T-helper 1 cell (primary cell): Measurements from ENCODE around the gene MYO1F.
"Not testable (repeated sequence)": the region's sequence is repeated elsewhere in the genome, so short reads cannot be mapped to it uniquely, and the experiment has no call there.

Experiments
- DNase-seq, 5 donors: peaks; one replicate each; pipeline ENCODE4 v3.0.0-alpha.2; 2012 to 2020
- total RNA-seq, 4 donors: gene quantifications; one replicate each; lab custom pipeline; 2026; lab: John Stamatoyannopoulos, UW

MYO1F gene
- total RNA-seq: 164 to 288 (median 209) reads per million in 4 donors

DNA sequence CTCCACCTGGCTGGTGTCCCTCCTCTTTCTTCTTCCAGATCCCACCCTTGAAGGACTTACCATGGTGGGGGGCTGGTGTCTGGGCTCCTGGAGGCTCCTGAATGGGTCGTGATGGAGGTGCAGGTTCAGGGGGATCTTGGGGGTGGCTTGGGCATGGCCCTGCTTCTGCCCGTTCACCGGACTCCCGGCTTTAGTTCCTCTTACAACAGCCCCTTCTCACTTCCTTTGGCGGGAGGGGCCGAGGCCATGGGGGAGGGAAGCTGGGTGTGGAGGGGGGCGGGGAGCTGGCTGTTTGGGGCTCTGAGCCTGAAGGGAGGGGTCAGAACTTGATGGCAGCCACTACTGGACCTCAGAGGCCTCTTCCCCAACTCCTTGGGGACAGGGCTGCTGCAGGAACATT is at the start of gene MYO1F:
MYO1F (minus strand) TSS at position 196 of the 400 bp plus-strand sequence; CDS start at position 63, 133 bp downstream.
- peak in 1 of 5 donors; percentile 38 for DNase-seq

DNA sequence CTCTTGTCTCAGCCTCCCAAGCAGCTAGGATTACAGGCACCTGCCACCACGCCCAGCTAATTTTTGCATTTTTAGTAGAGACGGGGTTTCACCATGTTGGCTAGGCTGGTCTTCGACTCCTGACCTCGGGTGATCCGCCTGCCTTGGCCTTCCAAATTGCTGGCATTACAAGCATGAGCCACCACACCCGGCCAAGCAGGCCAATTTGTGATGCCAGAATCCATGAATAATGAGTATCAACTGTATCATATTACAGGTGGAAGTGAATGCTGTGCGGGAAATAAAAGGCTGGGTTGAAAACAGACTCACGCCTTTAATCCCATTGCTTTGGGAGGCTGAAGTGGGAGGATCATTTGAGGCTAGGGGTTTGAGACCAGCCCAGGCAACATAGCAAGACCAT is 49.6 kb upstream of the MYO1F start:
- DNase-seq: no peak

DNA sequence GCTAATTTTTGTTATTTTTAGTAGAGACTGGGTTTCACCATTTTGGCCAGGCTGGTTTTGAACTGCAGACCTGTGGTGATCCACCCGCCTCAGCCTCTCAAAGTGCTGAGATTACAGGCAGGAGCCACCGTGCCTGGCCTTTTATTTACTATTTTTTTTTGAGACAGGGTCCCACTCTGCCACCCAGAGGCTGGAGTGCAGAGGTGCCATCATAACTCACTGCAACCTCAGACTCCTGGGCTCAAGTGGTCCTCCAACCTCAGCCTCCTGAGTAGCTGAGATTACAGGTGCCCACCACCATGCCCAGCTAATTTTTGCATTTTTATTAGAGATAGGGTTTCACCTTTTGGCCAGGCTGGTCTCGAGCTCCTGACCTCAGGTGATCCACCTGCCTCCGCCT is 45.6 kb upstream of the MYO1F start:
- DNase-seq: not testable (repeated sequence)

DNA sequence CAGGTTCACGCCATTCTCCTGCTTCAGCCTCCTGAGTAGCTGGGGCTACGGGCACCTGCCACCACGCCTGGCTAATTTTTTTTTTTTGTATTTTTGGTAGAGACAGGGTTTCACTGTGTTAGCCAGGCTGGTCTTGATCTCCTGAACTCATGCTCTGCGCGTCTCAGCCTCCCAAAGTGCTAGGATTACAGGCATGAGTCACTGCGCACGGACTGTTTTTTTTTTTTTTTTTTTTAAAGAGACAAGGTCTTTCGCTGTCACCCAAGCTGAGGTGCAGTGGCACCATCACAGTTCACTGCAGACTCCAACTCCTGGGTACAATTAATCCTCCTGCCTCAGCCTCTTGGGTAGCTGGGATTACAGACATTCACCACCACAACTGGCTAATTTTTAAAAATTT is 41.5 kb upstream of the MYO1F start:
- DNase-seq: no peak

DNA sequence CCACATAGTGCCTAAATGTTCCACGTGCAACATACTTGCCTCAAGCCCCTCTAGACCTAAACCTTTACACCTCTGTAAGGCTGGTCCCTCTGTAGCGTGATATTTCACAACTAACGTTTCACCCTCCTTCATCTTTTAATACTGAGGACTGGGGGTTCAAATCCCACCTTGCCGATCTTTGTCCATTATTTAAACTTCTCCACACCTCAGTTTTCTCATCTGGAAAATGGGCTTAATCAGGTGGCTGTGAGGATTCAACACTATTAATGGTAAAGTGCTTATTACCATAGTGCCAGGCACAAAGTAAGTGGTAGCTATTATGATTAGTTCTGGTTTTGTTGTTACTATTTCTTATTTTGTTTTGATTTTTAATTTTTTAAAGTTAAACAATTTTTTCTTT is 40.7 kb upstream of the MYO1F start:
- DNase-seq: no peak

DNA sequence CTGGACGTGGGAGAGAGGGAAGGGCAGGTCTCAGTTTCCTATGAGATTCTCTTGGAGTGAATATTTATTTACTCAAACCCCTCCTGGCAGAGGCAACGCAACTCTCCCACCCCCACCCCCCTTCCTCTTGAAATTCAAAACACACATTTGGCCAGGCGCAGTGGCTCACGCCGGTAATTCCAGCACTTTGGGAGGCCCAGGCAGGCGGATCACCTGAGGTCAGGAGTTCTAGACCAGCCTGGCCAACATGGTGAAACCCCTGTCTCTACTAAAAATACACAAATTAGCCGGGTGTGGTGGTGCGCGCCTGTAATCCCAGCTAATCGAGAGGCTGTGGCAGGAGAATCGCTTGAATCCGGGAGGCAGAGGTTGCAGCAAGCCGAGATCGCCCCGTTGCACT is 40.1 kb upstream of the MYO1F start:
- DNase-seq: not testable (repeated sequence)

DNA sequence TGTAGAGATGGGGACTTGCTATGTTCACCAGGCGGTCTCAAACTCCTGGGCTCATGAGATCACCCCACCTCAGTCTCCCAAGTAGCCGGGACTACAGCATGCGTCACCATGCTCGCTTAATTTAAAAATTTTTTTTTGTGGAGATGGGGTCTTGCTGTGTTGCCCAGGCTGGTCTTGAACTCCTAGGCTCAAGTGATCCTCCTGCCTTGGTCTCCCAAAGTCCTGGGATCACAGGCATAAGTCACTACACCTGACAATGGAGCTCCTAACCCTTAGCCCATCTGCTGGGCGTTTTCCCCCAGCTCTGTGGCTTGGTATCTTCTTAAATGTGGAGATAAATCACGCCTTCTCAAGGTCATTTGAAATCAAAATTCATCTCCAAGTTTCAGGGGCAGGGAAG is 39.6 kb upstream of the MYO1F start:
- DNase-seq: no peak

DNA sequence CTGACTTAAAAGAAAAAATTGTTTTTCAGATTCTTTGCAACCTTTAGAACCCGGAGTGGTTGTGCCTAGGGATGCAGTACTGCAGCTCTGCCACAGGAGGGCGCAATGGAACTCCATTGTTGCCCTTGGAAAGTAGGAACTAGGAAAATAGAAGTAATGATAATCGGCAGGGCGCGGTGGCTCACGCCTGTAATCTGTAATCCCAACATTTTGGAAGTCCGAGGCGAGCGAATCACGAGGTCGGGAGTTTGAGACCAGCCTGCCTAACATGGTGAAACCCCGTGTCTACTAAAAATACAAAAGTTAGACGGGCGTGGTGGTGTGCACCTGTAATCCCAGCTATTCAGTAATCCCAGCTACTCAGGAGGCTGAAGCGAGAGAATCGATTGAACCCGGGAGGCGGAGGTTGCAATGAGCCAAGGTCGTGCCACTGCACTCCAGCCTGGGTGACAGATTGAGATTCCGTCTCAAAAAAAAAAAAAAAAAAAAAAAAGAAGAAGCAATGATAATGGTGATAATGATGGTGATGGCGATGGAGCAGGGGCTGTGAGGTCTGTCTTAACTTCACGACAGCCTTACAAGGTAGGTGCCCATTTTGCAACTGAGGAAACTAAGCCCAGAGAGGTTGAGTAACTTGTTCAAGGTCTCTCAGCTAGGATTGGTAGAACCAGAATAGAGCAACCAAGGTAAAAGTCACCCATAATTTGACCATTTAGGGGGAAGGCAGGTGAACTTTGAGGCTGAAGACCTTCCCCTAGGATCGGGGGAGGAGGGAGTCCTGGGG is 38.8 kb upstream of the MYO1F start:
- DNase-seq: peak in 4 of 5 donors; percentile 44 to 51 (median 46)

DNA sequence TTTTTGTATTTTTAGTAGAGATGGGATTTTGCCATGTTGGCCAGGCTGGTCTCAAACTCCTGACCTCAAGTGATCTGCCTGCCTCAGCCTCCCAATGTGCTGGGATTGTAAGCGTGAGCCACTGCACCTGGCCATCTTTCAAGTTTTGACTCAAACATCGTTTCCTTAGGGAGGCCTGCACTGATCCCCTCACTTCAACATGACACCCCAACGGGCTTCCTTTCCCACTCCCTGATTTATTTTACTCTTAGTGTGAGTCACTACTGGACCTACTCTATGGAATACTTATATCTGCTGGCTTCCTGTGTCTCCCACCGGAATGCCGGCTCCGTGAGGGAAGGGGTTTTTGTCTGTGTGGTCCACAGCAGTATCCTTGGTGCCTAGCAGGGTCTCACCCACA is 37.8 kb upstream of the MYO1F start:
- no peak for DNase-seq

DNA sequence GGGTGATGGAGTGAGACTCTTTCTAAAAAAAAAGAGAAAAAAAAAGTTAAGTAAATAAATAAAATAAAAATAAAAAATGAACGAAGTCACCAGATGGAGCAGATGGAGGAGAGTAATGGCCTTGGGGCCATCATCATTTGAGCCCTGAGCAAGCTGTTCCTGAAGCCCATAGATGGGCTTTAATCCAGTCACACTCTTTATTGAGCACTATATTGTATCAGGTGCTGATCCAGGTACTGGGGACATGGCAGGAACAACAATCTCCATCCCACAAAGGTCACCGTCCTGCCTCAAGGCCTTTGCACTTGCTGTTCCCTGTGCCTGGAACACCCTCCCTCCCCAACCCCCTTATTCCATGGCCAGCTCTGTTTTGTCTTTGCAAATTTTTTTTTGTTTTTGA is 37.2 kb upstream of the MYO1F start:
- DNase-seq: no peak

DNA sequence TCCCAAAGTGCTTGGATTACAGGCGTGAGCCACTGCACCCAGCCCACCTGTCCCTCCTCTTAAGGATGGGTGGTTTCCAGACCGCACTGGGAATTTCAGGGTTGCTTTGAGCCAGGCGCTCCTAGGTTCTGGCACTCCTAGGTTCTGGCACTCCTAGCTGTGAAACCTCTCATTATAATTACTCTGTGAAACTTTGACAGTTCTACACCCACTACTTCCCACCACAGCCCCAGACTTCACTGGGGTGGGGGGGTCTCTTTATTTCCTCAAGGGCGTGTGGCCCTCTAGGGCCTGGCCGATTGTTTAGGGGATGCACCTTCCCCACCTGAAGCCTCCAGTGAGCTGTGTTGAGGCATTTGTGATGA is 35.5 kb upstream of the MYO1F start:
- DNase-seq: no peak

DNA sequence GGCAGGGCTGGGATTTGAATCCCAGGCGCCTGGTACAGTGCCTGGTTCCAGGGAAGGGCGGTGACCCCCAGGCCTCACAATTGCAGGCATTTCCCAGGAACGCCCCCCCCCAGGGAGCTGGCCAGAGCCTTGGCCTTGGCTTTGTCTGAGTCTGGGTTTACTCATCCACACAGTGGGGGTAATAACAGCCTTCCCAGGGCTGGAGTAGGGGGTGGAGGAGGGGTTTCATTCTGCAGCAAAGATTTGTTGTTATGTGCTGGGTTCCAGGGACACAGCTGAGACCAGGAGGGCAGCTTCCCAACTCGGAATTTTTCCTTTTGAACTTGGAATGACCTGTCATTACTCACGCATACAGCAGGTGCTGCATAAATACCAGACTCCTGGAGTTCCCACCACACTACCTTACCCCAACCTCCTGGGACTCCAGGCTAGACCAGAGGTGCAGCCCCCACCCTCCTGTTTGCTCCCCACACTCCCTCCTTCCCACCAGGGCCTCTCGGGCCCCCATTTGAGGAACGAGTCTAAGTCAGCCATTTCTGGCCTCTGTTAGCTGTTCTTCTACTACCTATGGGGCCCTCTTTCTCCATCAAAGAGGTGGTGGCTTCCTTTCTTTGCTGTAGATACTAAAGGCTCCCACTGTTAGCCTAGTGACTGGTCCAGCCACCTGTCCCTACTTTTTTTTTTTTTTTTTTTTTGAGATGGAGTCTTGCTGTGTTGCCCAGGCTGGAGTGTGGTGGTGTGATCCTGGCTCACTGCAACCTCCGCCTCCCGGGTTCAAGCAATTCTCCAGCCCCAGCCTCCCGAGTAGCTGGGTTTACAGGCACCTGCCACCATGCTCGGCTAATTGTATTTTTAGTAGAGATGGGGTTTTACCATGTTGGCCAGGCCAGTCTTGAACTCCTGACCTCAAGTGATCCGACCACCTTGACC is 34.9 kb upstream of the MYO1F start:
- DNase-seq: no peak

DNA sequence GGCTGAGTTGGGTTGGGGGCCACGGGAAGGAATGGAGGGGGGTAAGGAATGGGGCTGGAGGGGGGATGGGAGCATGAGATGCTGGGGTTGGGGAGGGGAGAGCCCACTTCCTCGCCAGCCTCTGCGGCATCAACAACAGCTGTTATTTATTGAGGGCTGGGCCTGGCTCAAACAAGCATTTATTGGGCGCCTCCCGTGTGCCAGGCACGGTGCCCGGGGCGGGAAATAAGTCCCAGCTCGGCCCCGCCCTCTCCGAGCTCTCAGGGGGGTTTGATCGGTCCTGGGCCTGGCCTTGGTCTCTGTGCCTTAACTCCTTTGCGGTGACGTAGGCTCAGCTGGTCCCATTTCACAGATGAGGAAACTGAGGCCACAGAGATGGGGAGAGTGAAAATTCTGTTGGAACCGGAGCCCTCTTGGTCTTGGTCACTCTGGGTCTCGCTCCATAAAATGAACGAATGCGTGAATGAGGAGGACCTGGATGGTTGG is 34.2 kb upstream of the MYO1F start:
- DNase-seq: no peak

DNA sequence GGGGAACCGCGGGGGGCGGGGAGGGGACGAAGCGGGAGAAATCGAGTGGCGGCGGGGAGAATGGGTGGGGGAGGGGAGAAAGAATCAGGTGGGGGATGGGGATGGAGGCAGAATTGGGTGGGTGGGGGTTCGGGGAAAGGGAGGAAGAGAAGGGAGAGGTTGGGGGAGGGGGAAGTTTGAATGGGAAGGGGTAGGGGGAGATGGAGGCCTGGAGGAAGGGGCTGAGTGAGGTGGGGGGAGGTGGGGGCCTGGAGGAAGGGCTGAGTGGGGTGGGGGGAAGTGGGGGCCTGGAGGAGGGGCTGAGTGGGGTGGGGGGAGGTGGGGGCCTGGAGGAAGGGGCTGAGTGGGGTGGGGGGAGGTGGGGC is 33.7 kb upstream of the MYO1F start:
- no peak for DNase-seq

DNA sequence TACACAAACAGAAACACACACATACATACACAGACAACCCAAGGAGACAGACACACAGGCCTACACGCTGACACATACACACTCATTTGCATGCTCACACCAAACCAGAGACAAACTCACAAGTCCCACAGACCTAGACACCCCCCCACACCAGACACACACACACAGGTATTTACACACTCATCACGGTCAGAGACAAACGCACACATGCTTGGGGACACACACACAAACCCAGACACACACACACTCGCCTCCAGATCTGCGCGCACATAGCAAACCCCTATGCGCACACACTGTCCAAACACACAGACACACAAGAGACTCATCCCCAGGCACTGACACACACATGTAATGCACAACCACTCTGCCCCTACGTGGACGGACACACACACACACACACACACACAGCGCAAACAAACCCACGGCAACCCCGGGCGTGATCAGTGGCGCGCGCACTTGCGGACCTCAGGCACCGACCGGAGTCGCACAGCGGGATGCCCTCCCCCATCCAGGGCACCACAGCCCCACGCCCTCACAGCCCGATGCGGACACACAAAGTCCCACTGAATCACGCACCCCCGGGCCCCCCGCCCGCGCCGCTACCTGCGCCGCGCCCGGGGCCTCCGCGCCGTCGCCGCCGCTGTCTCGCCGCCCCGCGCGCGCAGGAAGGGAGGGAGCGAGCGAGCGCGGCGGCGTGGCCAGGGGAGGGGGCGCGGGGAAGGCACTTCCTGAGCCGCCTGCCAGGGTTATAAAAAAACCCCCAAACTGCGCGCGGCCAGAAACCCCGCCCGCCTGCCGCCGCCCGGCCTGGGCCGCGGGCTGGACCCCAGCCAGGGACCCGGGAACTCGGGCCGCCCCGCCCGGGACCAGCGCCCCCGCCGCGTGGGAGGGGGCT is 33.0 kb upstream of the MYO1F start, which contains the start of gene ADAMTS10:
ADAMTS10 (minus strand) TSS at position 675 of the 895 bp plus-strand sequence. CDS start 5,005 bp downstream, outside the sequence.
- DNase-seq: peak in 4 of 5 donors; percentile 11 to 58 (median 38)

DNA sequence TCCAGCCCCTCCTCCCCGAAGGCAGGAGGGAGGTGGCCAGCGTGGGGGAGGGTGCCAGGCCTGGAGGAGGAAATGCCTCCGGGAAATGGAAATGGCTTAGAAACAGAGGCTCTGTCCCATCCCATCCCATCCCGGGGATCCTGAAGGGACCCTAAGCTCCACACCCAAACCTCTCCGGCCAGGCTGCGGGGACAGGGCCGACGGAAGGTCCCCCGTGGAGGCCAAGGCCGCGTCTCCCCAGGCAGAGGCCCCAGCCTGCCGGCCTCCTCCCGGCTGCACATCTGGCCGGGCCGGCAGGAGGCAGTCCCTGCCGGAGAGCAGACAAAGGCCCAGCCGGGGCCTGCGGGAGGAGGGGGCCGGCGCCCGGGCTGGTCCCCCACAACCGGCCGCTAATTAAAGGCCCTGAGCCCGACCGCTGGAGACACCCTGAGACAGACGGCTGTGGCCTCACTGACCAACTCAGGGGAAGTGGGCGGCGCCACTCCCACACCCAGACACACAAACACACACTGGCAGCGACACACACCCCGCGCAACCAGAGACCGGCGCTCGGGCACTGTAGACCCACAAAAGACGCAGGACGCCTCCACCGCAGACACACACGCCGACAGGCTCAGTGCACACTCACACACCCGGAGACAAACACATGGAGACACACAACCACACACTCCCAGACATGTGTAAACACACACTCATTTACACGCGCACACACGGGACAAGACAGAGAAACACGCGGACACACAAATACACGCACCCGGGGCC is 32.2 kb upstream of the MYO1F start:
- no peak for DNase-seq

DNA sequence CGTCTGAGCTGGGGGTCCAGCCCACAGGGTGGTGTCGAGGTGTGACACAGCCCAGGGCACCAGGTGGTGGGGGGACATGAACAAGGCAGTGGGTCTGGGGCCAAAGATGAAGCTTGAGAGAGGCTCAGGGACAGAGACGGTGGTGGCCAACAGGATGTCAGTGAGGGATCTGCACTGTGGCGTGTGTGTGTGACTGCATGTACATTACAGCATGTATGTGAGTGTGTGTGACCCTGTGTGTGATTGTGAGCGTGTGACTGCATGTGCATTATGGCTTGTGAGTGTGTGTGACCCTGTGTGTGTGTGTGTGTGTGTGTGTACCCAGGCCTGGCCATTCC is 31.7 kb upstream of the MYO1F start:
- no peak for DNase-seq

DNA sequence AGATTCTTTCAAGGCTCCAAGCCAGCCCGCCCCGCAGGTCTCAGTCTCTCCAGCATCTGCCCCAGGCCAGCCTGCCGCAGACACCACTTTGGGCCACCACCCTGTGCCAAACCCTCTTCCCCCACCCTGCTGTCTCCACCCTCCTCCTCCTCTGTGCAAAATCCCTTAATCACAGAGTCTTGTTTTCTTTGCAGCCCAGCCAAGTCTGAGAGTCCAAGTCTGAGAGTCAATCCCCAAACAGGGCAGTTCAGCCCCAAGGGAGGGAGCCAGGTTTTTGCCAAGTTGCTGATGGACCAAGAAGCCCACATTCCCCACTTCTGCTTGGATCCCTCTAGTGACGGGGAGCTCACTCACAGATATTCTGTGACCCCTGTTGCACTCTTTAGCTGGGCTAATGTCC is 30.1 kb upstream of the MYO1F start:
- no peak for DNase-seq

DNA sequence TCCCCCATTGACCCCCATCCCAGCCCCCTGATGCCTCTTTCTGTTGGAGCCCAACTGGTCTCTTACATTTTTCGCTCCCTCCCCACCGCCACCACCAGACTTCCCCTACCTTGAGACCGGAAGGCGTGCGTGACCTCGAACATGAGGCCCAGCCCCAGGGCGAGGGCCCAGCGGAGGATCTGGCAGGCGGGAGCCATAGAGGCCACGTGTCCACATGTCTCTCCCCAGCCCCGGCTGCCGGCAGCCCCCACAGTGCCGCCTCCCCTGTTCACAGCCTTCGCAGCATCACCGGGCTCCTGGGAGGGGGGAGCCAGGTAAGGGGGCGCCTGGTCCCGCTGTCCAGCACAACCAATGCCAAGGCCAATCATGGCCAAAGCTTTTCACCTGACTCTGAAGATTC is 28.3 kb upstream of the MYO1F start:
- no peak for DNase-seq

DNA sequence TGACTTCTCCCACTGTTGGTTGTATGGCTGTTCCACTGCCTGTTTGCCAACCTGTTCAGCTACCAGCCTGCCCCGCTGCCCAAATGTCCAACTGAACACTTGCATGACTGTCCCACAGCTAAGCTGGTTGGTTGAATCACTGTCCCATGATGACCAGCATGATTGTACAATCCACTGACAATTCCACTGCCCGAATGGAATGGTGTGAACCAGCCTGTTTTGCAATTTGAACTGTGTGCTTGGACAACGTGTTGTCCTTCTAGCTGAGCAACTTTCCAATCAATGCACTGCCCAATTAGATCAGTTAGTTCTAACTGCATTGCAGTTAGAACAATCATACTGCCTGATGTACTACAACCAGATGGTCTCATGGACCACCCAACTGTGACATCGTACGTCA is 24.6 kb upstream of the MYO1F start:
- no peak for DNase-seq

DNA sequence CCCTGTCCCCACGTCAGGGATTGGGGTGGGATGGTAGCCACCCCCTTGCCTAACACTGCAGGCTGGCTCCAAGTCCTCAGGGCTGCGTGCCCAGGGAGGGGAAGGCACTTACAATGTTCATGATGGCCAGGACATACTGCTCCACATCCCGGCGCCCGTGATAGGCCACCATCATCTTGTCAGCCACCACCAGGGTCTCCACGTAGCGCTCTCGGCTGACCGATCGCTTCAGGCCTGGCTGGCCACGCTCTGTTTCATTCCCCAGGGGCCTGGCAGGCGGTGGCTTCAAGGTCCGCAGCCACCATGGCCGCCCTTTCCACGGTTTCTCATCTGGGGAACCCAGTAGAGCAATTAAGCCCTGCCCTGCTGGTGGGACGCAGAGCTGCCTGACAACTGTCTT is 23.6 kb upstream of the MYO1F start:
- no peak for DNase-seq

DNA sequence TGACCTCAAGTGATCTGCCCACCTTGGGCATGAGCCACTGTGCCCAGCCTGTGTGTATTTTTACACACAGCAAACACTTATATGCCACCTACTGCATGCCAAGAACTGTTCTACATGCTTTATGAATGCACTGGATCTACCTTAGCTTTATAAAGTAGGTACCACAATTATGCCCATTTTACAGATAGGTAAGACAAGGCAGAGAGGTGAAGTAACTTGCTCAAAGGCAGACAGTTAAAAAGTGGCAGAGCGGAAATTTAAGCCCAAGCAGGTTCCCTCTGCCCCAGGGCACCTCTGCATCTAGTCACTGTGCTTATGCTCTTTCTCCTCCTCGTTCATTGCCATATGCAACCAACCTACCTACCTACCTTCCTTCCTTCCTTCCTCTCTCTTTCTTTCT is 22.8 kb upstream of the MYO1F start:
- DNase-seq: no peak
